Suppressor macrophage treated with lipopolysaccharide for 1 hour (primary cell): ENCODE data around the gene HYAL3.
A peak's percentile ranks its signal among the peaks of the same experiment; 100 is the strongest.

Experiments
- DNase-seq, 3 donors: peaks; one replicate each; pipeline ENCODE4 v3.0.0-alpha.2; 2020 to 2022

Gene HYAL3

DNA sequence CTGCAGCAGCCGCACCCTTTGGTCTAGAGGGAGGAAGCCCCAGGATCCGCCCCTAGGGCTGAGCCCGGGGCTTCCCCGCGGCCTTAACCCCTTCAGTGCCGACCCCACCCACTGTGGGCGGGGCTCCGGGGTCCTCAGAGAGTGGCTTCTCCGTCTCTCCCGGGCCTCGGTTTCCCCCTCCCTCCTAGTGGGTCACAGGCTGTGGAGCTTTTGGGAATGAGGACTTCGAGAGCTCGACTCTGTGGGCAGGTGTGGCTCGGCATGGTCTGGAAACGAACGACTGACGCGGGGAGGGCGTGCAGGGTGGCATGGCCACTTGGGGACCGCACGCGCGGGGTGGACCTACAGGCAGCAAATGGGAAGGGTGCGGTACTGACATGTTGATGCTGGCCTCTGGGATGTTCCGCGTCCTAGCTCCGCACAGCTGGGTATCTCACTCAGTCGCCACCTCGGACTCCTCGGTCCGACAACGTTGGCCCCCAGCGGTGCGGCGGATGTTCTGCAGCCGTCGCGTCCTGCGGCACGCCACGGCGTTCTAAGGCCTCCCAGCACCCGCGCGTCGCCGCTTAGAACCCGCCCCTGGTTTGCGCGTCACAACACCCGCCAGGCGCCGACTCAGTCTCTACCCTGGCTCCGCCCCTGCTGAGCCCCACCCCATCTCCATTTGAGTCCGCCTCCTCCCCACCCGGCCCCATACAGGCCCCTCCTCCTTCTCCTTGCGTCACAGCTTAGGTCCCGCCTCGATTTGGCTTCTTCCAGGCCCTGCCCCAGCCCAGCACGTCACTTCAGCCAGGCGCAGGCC lies at the start of gene HYAL3, which contains the start of gene NAA80:
TSS of gene HYAL3 (minus strand) at position 570 of the 802 bp plus-strand sequence. CDS start 3,803 bp downstream, outside the sequence.
TSS of gene NAA80 (minus strand) at position 570 of the 802 bp plus-strand sequence. CDS start 1,942 bp downstream, outside the sequence.
- DNase-seq = peak; percentile 99 to 100 (median 100)

GRCh38 chr3:50347187-50347813 lies 48.1 kb upstream of the HYAL3 start:
- peak; percentile 81 to 87 (median 85) for DNase-seq

DNA sequence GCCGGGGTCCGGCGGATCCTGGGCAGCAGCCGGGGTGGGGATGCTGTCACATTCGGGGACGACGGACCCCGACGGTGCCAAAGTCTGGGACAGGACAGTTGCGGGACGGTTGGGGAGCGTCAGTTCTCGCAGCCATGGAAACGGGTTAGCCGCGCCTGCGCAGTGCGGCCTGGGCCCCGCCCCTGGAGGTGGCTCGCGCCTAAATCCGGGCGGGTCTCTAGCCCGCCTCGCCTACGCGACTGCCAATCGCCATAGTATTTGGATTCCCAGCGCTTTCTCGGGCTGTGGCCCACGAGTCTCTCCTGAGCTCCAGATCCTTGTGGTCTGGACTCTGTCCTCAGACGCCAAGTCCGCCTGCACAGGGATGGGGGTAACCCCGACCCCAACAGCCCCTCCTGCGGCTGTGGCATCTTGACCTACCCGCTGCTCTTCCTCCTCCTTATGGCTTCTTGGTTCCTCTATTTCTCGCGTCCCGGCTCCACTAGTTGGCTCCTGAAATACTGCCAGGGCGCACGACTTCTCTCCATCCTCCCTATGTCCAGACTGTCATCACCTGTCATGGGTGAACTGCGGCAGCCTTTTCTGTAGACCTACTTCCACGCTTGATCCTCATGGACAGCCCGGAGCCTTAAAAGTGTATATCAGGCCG lies 46.5 kb upstream of the HYAL3 start, which contains the start of gene ZMYND10:
TSS of gene ZMYND10 (minus strand) at position 147 of the 649 bp plus-strand sequence. CDS start 153 bp downstream, outside the sequence.
- peak; percentile 83 to 92 (median 88) for DNase-seq

- no peak for DNase-seq
These were observed 45.8 kb upstream of the HYAL3 start for GRCh38 chr3:50345008-50345407.

DNA sequence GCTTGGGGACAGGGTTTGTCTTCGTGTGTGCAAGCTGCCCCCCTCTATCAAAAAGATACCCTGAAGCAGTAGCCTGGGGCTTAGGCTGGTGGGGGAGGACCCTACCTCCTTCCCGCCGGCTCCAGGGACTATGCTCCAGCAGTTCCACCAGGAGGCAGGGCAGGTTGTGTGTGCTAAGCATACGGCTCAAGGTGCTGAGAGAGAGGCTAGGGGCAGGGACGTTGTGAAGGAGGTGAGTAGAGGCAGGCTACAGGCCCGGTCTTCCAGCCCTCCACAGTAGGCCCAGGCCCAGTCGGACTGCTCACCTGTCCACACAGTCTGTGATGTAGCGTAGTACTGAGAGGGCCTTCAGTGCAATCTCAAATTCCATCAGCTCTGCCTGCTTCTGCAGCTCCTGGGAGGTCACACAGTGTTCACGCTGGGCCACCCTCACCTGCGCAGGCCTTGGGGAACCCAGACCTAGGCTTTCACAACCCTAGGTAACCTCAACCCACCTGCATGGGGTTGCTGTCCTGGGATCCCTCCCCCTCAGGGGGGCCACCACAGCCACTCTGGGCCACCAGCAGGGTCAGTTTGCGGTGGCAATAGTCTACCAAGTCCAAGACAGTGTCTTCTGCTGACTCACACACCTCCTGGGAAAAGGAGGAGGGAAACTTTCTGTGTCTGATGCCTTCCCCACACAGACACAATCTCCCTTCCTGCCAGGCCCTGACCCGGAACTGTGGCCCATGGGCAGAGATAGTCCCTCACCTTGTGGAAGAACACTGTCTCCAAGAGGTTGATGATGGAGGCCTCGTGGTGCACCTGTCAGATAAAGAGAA lies 43.8 kb upstream of the HYAL3 start:
- DNase-seq = no peak

DNA sequence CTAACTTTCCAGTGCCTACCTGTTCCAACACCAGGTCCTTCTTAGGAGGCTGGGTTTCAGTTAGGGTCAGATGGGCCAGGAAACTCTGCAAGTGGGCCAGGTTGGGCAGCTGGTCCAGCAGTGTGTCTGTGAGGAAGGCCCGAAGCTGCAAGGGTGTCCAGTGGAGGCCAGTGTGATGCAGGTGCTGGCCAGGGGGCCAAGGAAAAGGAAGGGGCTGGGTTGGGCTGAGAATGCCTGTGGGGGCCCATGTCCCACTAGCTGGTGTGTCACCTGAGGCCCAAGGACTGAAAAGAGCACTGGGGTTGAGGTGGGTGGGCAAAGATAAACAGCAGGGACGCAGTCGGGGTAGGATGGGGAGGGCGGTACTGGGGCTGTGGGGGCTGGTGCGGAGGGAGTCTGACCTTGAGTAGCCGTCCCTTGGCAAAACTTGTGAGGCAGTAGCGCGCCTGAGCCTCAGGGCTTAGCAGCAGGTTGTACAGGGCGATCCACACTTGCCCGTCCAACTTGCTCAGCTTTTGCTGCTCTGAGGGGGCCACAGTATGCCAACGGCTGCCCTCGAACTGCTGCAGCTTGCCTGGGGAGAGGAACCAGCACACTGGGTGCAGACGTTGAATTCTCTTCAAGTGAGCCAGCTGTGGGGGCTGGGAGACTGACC lies 42.9 kb upstream of the HYAL3 start:
- DNase-seq = no peak

GRCh38 chr3:50341537-50341936 lies 42.3 kb upstream of the HYAL3 start:
- DNase-seq = no peak

DNA sequence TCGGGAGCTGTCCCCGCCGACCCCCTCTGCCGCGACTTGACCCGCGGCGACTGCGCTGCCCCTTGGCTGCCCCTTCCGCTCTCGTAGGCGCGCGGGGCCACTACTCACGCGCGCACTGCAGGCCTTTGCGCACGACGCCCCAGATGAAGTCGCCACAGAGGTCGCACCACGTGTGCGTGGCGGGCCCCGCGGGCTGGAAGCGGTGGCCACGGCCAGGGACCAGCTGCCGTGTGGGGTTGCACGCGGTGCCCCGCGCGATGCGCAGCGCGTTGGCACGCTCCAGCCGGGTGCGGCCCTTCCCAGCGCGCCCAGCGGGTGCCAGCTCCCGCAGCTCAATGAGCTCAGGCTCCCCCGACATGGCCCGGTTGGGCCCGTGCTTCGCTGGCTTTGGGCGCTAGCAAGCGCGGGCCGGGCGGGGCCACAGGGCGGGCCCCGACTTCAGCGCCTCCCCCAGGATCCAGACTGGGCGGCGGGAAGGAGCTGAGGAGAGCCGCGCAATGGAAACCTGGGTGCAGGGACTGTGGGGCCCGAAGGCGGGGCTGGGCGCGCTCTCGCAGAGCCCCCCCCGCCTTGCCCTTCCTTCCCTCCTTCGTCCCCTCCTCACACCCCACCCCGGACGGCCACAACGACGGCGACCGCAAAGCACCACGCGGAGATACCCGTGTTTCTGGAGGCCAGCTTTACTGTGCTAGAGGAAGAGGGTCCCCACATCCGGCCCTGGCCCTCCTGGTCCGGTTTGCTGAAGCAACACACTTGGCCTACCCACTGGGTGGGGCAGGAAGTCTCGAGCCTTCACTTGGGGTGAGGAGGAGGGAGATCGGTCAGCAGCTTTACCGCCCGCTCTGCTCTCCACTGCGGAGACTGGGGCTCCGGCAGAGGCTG lies 41.5 kb upstream of the HYAL3 start, which contains the start of gene RASSF1:
TSS of gene RASSF1 (minus strand) at position 389 of the 882 bp plus-strand sequence. CDS start at position 358, 31 bp downstream.
- DNase-seq = peak; percentile 69 to 86 (median 78)

- DNase-seq = no peak
These were observed 40.9 kb upstream of the HYAL3 start for GRCh38 chr3:50340147-50340447.

GRCh38 chr3:50339485-50340146 lies 40.4 kb upstream of the HYAL3 start:
- no peak for DNase-seq

DNA sequence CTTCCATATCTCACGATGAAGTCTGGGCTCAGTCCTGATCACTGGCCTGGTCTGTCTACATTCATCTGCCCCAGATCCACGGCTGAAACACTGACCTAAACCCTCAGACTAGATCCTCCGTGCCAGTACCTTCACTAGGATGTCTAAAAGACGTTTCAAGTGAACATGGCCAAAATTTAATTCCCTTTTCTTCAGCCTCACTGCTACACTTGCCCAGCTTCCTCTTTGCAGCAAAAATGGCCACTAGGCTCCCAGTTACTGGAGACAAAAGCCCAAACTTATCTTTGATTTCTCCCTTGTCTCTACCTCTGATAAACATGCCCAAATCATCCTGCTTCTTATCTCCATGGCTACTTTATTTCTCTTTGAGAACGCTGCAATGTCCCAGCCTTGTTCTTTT lies 39.8 kb upstream of the HYAL3 start:
- DNase-seq = peak; percentile 53 to 60 (median 53)

- DNase-seq = peak; percentile 100
These were observed 38.1 kb upstream of the HYAL3 start for GRCh38 chr3:50337175-50337861.

- DNase-seq = no peak
These were observed 37.4 kb upstream of the HYAL3 start for GRCh38 chr3:50336452-50337174.

GRCh38 chr3:50334339-50335075 lies 35.3 kb upstream of the HYAL3 start:
- DNase-seq = no peak

GRCh38 chr3:50333744-50334328 lies 34.6 kb upstream of the HYAL3 start:
- DNase-seq = no peak

- no peak for DNase-seq
These were observed 32.2 kb upstream of the HYAL3 start for GRCh38 chr3:50331364-50331907.

GRCh38 chr3:50330330-50330729 lies 31.1 kb upstream of the HYAL3 start:
- DNase-seq = no peak
